Endometrium (tissue), 2 donors: ENCODE data around the gene HJURP.

Source experiments
- FAIRE-seq: peaks from 2 replicates; lab custom pipeline; 2012; peaks lifted over from hg19 to GRCh38; lab: Jason Lieb, UNC
- donor health status: control.
- donor health status: control.

HJURP gene

DNA sequence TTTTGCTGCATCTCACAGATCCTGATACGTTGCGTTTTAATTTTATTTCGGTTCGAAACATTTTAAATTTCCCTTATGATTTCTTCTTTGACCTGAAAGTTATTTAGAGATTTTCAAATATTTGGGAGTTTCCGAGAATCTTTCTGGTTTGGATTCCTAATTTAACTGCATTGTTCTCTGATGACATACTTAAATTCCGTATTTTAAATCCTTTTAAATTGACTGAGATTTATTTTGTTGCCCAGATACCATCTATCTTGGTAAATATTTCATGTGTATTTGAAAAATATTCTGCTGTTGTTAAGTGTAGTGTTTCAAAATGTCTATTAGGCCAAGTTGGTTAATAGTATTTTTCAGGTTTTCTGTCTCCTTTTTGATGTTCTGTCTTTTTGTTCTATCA lies 38.5 kb downstream of the HJURP start:
- no peak for FAIRE-seq

- FAIRE-seq, result no peak
Observed at GRCh38 chr2:233814056-233814835, 40.1 kb downstream of the HJURP start.

DNA sequence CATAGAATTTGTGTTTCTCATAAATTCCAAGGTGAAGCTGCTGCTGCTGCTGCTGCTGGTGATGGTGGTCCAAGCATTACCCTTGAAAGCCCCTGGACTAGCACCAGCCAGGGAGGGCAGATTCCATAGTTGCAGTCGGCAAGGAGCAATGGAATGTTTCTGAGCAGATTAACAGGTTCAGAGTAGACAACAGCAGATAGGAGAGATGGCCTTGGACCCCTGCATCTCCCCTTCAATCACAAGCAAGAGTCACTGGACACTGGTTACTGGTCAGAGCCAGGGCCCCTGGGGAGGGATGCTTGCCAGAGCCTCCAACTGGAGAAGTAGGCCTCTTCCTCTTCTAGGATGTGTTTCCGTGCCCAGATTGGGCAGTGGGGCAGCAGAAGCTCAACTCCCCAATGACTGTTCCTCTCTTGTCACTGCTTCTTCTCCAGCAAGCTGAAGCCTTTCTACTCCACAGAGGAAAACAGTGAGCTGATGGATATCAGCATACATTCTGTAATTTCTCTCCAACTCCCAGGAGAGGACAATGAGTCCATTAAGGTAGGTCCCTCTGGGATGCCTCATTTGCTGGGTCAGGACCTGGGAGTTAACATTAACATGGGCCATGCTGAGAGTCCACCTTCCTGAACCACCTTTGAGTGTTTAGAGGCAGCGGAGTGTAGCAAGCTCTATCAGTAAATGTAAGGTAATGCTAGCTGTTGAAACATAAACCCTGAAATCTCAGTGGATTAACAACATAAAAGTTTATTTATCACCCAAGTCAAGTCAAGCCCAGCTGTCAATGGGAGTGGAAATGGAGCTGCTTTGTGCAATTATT lies 40.9 kb downstream of the HJURP start:
- FAIRE-seq, result no peak

DNA sequence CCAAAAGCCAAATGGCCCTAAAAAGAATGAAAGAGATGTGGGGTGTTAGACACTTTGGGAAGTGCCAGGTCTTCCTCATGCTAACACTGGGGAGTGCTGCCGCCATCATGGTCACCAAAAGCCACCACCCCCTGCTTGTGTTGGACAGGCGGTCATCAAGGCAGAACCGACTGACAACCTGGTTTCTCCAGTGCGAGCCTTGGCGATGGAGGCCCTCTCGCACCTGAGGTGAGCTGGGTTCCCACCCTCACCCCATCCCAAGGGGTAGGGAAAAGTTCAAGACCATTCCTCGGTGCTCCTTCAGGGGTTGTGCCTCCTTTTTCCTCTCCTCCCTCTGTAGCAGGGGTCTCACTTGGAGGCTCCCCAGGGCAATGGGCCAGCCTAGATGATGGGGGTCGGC lies 42.6 kb downstream of the HJURP start:
- FAIRE-seq, result no peak

DNA sequence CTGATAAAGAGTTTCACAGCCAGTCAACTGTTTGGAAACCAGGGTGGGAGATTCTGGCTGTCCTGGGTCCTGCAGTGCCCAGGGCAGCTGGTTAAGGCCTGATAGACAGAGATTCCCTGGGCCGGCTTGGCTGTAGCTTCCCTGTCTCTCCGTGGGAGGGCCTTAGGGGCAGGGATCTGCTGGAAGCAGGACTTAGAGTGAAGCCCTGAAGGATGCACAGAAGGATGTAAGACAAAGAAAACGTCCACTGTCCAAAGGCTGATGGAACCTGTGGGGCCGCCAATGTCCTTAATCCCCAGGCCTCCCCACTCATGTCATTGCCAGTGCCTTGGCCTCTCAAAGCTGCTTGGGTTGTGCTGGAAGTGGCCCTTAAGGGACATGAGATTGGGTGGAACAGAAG lies 43.2 kb downstream of the HJURP start:
- FAIRE-seq, result no peak

DNA sequence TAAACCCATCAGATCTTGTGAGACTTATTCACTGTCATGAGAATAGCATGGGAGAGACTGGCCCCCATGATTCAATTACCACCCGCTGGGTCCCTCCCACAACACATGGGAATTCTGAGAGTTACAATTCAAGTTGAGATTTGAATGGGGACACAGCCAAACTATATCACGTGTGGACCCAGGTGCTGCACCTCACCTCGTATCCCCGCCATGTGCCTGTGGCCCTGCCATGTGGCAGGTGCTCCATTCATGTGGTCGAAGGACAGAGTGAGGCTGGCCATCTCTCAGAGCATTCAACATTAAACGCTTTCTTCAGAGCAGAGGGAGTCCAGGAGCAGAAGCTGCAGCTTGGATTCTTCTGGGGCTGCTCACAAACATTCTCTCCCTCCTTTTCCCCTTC lies 44.0 kb downstream of the HJURP start:
- no peak for FAIRE-seq

GRCh38 chr2:233807966-233808935 lies 46.1 kb downstream of the HJURP start:
- no peak for FAIRE-seq

DNA sequence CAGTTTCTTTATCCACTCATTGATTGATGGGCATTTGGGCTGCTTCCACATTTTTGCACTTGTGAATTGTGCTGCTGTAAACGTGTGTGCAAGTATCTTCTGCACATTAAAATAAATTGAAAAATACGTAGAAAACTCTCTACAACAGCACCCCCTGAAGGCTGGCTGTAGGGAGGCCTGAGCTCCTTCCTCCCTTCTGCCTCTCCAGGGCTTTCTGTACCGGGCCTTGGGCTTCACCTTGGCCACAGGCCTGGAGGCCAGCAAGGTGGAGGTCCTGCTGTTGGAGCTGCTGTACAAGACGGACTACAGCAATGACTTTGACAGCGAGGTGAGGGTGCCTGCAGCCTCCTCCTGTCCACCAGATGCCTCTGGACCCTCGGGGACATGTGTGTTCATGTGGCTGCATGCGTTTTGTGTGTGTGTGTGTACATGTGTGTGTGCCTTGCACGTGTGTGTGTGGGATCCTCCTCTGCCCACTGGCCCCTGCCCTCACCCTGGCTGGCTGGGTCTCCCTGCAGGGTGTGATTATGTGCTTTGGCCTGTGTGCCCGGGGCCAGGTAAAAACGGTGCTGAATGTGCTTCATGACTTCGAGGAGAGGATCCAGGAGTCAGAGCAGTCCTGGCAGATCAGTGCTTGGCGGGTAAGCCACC lies 47.0 kb downstream of the HJURP start:
- FAIRE-seq, result no peak

DNA sequence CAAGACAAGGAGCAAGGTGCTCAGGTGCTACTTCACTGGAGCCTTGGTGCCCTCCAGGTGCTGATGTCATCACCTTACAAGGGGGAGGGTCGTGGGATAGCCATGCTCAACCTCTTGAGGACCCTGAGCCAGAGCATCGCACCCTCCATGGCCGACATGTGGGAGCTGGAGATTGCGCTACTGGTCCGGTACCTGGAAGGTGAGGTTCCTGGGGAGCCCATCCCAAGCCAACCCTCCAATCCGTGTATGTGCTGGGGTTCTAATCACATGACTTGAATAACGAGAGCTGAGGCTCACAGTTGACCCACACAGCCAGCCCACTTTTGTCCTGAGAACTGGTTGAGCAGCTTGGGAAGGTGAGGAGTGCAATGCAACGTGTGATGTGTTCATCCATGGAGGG lies 50.3 kb downstream of the HJURP start:
- no peak for FAIRE-seq

- no peak for FAIRE-seq
Observed at GRCh38 chr2:233803292-233803911, 50.9 kb downstream of the HJURP start.

- no peak for FAIRE-seq
Observed at GRCh38 chr2:233802132-233802815, 52.1 kb downstream of the HJURP start.

- FAIRE-seq, result no peak
Observed at GRCh38 chr2:233801357-233802131, 52.8 kb downstream of the HJURP start.

DNA sequence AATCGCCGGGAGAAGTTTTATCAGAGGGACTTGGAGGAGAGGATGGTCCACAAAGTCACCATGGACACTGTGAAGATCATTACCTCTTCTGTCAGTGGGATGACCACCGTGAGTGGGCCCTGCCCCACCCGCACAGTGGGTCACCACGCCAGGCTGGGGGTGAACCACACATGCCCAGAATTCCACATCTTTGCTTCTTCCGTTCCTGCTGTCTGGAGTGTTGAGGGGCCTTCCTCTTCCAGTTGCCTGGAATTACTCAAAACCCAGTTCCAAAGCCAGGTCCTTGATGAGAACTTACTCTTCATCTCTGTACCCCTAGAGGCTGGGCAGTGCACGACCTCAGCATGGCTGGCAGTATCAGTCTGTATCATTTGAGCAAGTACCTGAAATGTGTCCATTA lies 54.1 kb downstream of the HJURP start:
- no peak for FAIRE-seq

DNA sequence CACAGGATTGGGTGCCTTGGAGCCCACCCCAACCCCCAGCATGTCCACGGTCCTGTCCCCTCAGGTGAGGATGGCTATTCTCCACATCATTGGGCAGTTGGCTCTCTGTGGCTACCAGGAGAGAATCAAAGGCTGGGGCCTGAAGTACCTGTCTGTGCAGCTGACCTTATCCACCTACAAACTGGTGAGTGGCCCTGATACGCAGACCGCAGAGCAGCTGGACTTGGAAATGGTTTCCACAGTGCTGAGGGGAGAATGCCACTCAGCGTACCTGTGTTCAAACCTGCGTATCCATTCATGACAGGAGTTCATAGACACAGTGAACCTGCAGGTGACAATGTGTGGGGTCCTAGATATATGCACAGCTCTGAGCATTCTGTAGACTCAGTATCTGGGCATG lies 54.6 kb downstream of the HJURP start:
- no peak for FAIRE-seq

- no peak for FAIRE-seq
Observed at GRCh38 chr2:233799087-233799665, 55.2 kb downstream of the HJURP start.

GRCh38 chr2:233798335-233799086 lies 55.8 kb downstream of the HJURP start:
- FAIRE-seq, result no peak

DNA sequence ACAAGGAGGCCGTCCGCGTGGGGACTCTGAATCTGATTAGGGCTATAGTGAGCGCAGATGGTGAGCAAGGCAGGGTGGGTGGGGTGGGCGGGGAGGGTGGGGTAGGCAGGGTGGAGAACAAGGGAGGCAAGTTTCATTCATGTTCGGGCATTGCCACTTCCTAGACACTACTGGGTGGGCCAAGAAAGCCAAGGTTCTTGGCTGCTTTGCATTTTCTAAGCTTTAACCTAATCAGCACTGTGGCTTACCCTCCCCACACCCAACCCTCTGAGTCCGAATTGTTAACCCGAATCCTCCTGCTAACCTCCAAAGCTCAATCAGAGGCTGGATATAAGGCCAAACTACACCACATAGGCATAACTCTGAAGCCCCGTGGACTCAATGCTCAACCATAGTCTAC lies 58.1 kb downstream of the HJURP start:
- FAIRE-seq, result no peak

DNA sequence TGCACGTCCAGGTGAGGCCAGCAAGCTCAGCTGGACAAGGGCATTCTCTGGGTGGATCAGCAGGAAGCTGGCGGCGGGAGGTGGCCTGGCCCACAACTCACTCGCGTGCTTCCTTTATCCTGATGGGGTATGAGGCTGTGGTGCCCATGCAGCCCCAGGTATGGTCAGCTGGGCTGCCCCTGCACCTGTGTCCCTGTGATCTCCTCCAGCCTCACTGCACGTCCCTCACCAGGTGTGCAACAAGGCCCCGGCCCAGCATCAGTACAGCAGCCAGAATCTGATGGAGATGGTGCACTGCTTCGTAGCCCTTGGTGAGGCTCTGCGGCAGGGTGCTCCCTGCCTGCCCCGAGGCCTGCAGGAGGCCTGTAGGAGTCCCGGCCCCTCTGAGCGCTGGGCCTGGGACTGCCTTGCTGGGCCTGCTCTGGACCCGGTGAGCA lies 58.6 kb downstream of the HJURP start:
- no peak for FAIRE-seq

GRCh38 chr2:233794128-233794658 lies 60.1 kb downstream of the HJURP start:
- FAIRE-seq, result no peak
